Psoas muscle (tissue), 8 donors: ENCODE measurements around the gene DAP. TPM values are rescaled to one million over a fixed set of nuclear protein-coding genes. Genes with fewer than 3 reads are reported as not detected.

Experiments
- ATAC-seq, 4 donors: fragments of 200-7000 bp; cut with Tn5 transposase; one replicate each; pipeline ENCODE4 v1.9.1; 2020; ENCODE audit warnings: moderate library complexity in 3 of 4, mild to moderate bottlenecking in 2 of 4
- DNase-seq, 2 donors: peaks; one replicate each; pipeline ENCODE4 v3.0.0-alpha.2; 2020
- H3K27ac ChIP-seq: fragments of 200-600 bp; one replicate; pipeline ENCODE4 v1.8.0; 2022
- H3K27me3 ChIP-seq, 3 donors: fragments of 200-600 bp in 1 of 3; one replicate each; pipeline versions ENCODE4 v1.6.1 to v1.8.0; 2013 to 2022; ENCODE audit warnings: low read length in 2 of 3, mild to moderate bottlenecking in 2 of 3, moderate library complexity in 1 of 3; ENCODE audit not compliant: insufficient read depth in 3 of 3
- H3K36me3 ChIP-seq, 2 donors: fragments of 200-600 bp in 1 of 2; one replicate each; pipeline versions ENCODE4 v1.6.1 to v1.8.0; 2013 to 2022; ENCODE audit warnings: low read depth in 1 of 2, mild to moderate bottlenecking in 1 of 2, moderate library complexity in 1 of 2; ENCODE audit not compliant: insufficient read depth in 1 of 2
- H3K4me1 ChIP-seq: fragments of 200-600 bp; one replicate; pipeline ENCODE4 v1.8.0; 2022
- H3K4me3 ChIP-seq: fragments of 200-600 bp; one replicate; pipeline ENCODE4 v1.8.0; 2022; ENCODE audit warnings: mild to moderate bottlenecking
- H3K9me3 ChIP-seq: fragments of 200-600 bp; one replicate; pipeline ENCODE4 v1.8.0; 2022
- CTCF ChIP-seq: fragments of 200-600 bp; IDR thresholded peaks from one replicate; pipeline ENCODE4 v1.8.0; 2022; ENCODE audit warnings: antibody characterized with exemption
- WGBS, 3 donors: extraction: QIAGEN DNeasy Blood & Tissue Kit; methylation state at CpG; one replicate each; pipeline versions ENCODE4 v1.1.6 to v1.1.7; 2013; 5-methylcytosine and 5-hydroxymethylcytosine counted together
- intact Hi-C, 2 donors: fragments of 100-400 bp; cut with DNase I; formaldehyde crosslinking; loops; one replicate each; pipeline versions ENCODE4 v1.11.0 to v1.14.2; 2022
- polyA plus RNA-seq, 3 donors: library from polyadenylated mRNA; stranded (reverse); fragments of 200-250 nt; gene quantifications; one replicate each; pipeline ENCODE4 v1.2.3, GENCODE V29; 2013
- total RNA-seq, 4 donors: library from RNA; stranded (reverse); fragmentation: NEBNext Ultra II Directional in 2 of 4; extraction: Animal tissue kit (Norgen Biotek cat#: 25700) in 2 of 4; gene quantifications; one replicate each; pipeline versions ENCODE4 v1.2.1 to v1.2.4, GENCODE V29; 2021 to 2023
- donor health status: healthy with polysubstance abuse.
- donor health status: DM: no; HTN: no; CAD: no; lungs with moderate emphysema.
- donor health status: Bipolar disorder and iron deficiency.
- donor health status: healthy.
- donor health status: DM: yes; HTN: yes; CAD: no.
- donor health status: DM: no; HTN: no; CAD: no.
- donor health status: DM: no; HTN: no; CAD: no.
- donor health status: DM: yes; HTN: yes; CAD: no.

The DAP gene
- total and polyA plus RNA-seq, 7 donors = 3.6 to 8.1 (median 5.1) TPM

GRCh38 chr5:10737880-10738279 is 23.2 kb downstream of the DAP start:
- Histone ChIP-seq H3K36me3 (no peaks in the 10 kb centered on the region), H3K4me1 (no peaks in the 10 kb centered on the region), H3K27me3 (no peaks in the 10 kb centered on the region), H3K27ac (no peak overlapping the region), H3K9me3 (no peaks in the 10 kb centered on the region), H3K4me3 (no peak overlapping the region)
- intact Hi-C loops = no loop called here
- no peak for TF ChIP-seq CTCF
- DNase-seq = no peak
- ATAC-seq = no peak

GRCh38 chr5:10736808-10737207 is 24.2 kb downstream of the DAP start:
- Histone ChIP-seq H3K4me3 (no peak overlapping the region), H3K4me1 (no peaks in the 10 kb centered on the region), H3K27ac (no peak overlapping the region), H3K27me3 (no peaks in the 10 kb centered on the region), H3K9me3 (no peaks in the 10 kb centered on the region), H3K36me3 (no peaks in the 10 kb centered on the region)
- TF ChIP-seq CTCF = no peak
- DNase-seq (no peak), ATAC-seq (no peak)
- intact Hi-C loops = no loop called here
- WGBS, 3 donors = 52 to 69% (median 60%) methylated on average over 5 of the region's 5 CpGs

- WGBS, 3 donors = 42 to 75% (median 50%) methylated on average over 11 of the region's 11 CpGs
- intact Hi-C loops = no loop called here
- H3K27me3 ChIP-seq = no peaks in the 10 kb centered on the region
- no peak for ATAC-seq
- no peak for DNase-seq
- no peaks in the 10 kb centered on the region for H3K9me3 ChIP-seq
- TF ChIP-seq CTCF = no peak
- no peaks in the 10 kb centered on the region for H3K4me1 ChIP-seq
- H3K4me3 ChIP-seq = no peak overlapping the region
- H3K36me3 ChIP-seq = no peaks in the 10 kb centered on the region
- H3K27ac ChIP-seq = no peak overlapping the region
These were observed 24.7 kb downstream of the DAP start for GRCh38 chr5:10736354-10736753.

GRCh38 chr5:10735569-10736276 is 25.3 kb downstream of the DAP start:
- ATAC-seq (no peak), DNase-seq (no peak)
- no peaks in the 10 kb centered on the region for H3K27me3 ChIP-seq
- H3K9me3 ChIP-seq = no peaks in the 10 kb centered on the region
- H3K27ac ChIP-seq = no peak overlapping the region
- no peak overlapping the region for H3K4me3 ChIP-seq
- intact Hi-C loops = no loop called here
- 74 to 91% (median 79%) methylated on average over 8 of the region's 8 CpGs for WGBS, 3 donors
- TF ChIP-seq CTCF = no peak
- H3K4me1 ChIP-seq = no peaks in the 10 kb centered on the region
- no peaks in the 10 kb centered on the region for H3K36me3 ChIP-seq
